ENCODE data around the gene ARGLU1. TPM values are rescaled to one million over a fixed set of nuclear protein-coding genes. Genes with fewer than 3 reads are reported as not detected.
A peak's percentile ranks its signal among the peaks of the same experiment; 100 is the strongest.
"Not testable (repeated sequence)": the region's sequence is repeated elsewhere in the genome, so short reads cannot be mapped to it uniquely, and the experiment has no call there.

The ARGLU1 gene
- total RNA-seq (177 TPM), polyA plus RNA-seq (67.3 TPM)

GRCh38 chr13:106567474-106568298 is at the start of gene ARGLU1:
TSS of gene ARGLU1 (minus strand) at chr13:106568137. CDS start at chr13:106567919, 218 bp downstream.
- peak; percentile 81 for DNase-seq (ENCODE audit: extremely low spot score)
- Histone ChIP-seq H3K27ac (ENCODE audit: low read depth) (peak within 1 kb of the TSS; percentile 95), H3K36me3 (ENCODE audit: insufficient read depth) (no peaks in the 10 kb centered on the region), H3K4me3 (ENCODE audit: low read depth, low read length) (peak within 1 kb of the TSS; percentile 92), H3K4me1 (ENCODE audit: insufficient read depth) (peaks cover 1% of the 10 kb centered on the region)
- under 1% methylated on average over 108 of the region's 108 CpGs for WGBS

DNA sequence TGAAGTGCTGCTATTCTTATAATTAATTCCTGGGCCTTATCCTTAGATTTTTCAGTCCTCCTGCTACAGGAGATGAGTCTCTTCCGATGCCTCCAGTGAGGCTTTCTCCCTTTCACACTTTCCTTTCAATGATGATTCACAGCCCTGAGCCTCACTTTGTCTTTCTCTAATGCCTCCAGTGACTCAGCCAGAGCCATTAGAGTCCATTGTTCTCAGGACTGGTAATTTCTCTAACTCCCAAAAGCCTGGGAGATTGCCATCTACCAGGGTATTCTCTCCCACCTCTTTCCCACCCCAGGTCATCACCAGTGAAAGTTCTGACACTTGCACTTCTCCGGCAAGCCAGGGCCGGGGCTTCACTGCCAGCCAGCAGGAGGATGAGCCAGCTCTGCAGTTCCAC is 49.6 kb upstream of the ARGLU1 start:
- DNase-seq (ENCODE audit: extremely low spot score): no peak
- 90% methylated on average over 3 of the region's 3 CpGs for WGBS

GRCh38 chr13:106616729-106617128 is 48.8 kb upstream of the ARGLU1 start:
- no peaks in the 10 kb centered on the region for H3K4me1 ChIP-seq (ENCODE audit: insufficient read depth)
- WGBS: 94% methylated on average over 3 of the region's 3 CpGs

More for the DNA sequence above, 49.6 kb upstream of the ARGLU1 start:
- Histone ChIP-seq H3K27ac (ENCODE audit: low read depth) (no peak overlapping the region), H3K36me3 (ENCODE audit: insufficient read depth) (no peaks in the 10 kb centered on the region), H3K4me1 (ENCODE audit: insufficient read depth) (no peaks in the 10 kb centered on the region), H3K4me3 (ENCODE audit: low read depth, low read length) (no peak overlapping the region)

DNA sequence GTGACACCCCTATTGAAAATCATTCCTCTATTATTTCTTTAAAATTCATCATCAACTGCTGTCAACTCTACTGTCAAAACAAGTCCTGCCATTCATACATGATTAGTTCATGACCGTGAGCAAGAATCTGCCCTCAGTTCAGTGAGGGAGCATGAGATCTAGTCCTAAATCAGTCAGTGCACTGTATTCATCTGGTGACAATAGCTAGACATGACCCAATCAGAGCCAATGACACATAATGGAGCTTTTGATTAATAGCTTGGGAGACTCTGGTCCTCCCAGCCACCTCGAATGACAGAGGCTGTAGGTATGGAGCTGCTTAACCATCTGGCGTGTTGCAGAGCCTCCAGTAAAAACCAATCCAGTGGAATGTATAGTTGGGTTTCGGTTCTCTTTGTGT is 46.9 kb upstream of the ARGLU1 start:
- WGBS: 94% methylated on average over 4 of the region's 4 CpGs

More at GRCh38 chr13:106616729-106617128, 48.8 kb upstream of the ARGLU1 start:
- H3K27ac ChIP-seq (ENCODE audit: low read depth): no peak overlapping the region
- DNase-seq (ENCODE audit: extremely low spot score): no peak
- no peak overlapping the region for H3K4me3 ChIP-seq (ENCODE audit: low read depth, low read length)
- H3K36me3 ChIP-seq (ENCODE audit: insufficient read depth): no peaks in the 10 kb centered on the region

DNA sequence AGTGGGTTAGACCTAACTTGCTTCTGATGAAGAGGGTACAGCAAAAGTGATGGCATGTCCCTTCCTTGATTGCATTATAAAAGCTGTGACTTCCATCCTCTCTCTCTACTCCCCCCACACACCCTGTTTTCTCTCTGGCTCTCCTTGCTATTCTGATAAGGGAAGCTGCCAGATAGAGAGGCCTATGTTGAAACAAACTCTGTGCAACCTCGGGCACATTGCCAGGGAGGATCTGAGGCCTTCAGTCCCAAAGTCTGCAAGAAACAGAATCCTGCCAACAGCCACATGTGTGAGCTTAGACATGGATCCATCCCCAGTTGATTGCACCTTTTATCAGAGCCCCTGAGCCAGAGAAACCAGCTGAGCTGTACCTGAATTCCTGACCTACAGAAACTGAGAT is 44.8 kb upstream of the ARGLU1 start:
- Histone ChIP-seq H3K27ac (ENCODE audit: low read depth) (no peak overlapping the region), H3K4me3 (ENCODE audit: low read depth, low read length) (no peak overlapping the region), H3K4me1 (ENCODE audit: insufficient read depth) (no peaks in the 10 kb centered on the region), H3K36me3 (ENCODE audit: insufficient read depth) (no peaks in the 10 kb centered on the region)
- 2% methylated on average over 1 of the region's 1 CpG for WGBS
- DNase-seq (ENCODE audit: extremely low spot score): no peak

More for the DNA sequence above, 46.9 kb upstream of the ARGLU1 start:
- no peak overlapping the region for H3K4me3 ChIP-seq (ENCODE audit: low read depth, low read length)
- no peak overlapping the region for H3K27ac ChIP-seq (ENCODE audit: low read depth)
- no peaks in the 10 kb centered on the region for H3K36me3 ChIP-seq (ENCODE audit: insufficient read depth)
- DNase-seq (ENCODE audit: extremely low spot score): no peak
- H3K4me1 ChIP-seq (ENCODE audit: insufficient read depth): no peaks in the 10 kb centered on the region

- Histone ChIP-seq H3K27ac (ENCODE audit: low read depth) (no peak overlapping the region), H3K4me3 (ENCODE audit: low read depth, low read length) (no peak overlapping the region), H3K4me1 (ENCODE audit: insufficient read depth) (no peaks in the 10 kb centered on the region), H3K36me3 (ENCODE audit: insufficient read depth) (no peaks in the 10 kb centered on the region)
- whole genome bisulfite sequencing: 91% methylated on average over 1 of the region's 1 CpG
- DNase-seq (ENCODE audit: extremely low spot score): no peak
These were observed 42.5 kb upstream of the ARGLU1 start for GRCh38 chr13:106610486-106610885.

DNA sequence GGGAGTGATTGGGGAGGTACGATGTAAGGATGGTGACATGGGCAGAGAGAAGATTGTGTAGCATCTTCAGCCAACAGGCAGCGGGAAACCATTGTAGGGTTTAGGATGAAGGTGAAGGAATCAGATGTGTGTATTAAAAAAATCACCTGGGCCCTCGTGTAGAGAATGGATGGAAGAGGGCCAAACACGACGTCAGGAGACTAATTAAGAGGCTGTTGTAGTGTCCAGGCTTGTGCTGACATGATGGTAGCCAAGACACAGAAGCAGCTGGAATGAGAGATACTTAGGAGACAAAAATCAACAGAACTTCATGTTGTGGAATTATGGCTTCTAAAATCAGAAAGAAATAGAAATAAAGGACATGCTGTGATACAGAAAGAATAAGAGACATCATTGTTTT is 41.2 kb upstream of the ARGLU1 start:
- DNase-seq (ENCODE audit: extremely low spot score): no peak
- no peaks in the 10 kb centered on the region for H3K36me3 ChIP-seq (ENCODE audit: insufficient read depth)
- no peaks in the 10 kb centered on the region for H3K4me1 ChIP-seq (ENCODE audit: insufficient read depth)
- no peak overlapping the region for H3K4me3 ChIP-seq (ENCODE audit: low read depth, low read length)
- H3K27ac ChIP-seq (ENCODE audit: low read depth): no peak overlapping the region
- WGBS: 69% methylated on average over 5 of the region's 5 CpGs

GRCh38 chr13:106603546-106603945 is 35.6 kb upstream of the ARGLU1 start:
- no peak for DNase-seq (ENCODE audit: extremely low spot score)
- Histone ChIP-seq H3K4me3 (ENCODE audit: low read depth, low read length) (no peak overlapping the region), H3K27ac (ENCODE audit: low read depth) (no peak overlapping the region), H3K36me3 (ENCODE audit: insufficient read depth) (no peaks in the 10 kb centered on the region), H3K4me1 (ENCODE audit: insufficient read depth) (no peaks in the 10 kb centered on the region)
- 55% methylated on average over 7 of the region's 7 CpGs for WGBS

DNA sequence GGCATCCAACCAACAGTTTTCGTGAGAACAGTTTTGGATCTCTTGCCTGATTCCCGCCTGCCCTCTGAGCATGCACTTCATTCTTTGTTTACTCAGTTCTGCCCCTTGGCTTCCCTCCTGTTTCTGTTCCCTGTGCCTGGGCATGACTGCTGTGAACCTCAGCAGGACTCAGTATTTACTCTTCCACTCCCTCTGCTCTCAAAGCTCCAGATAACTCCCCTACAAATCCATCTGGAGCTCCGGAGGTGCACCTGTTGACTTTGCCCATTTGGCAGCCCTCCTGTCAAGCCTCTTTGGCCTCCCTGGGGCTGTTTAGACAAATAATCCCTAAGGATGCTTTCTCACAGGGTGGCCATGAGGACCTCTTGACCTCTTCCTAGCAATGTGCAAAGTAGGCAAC is 34.2 kb upstream of the ARGLU1 start:
- no peak for DNase-seq (ENCODE audit: extremely low spot score)
- Histone ChIP-seq H3K27ac (ENCODE audit: low read depth) (no peak overlapping the region), H3K4me1 (ENCODE audit: insufficient read depth) (no peaks in the 10 kb centered on the region), H3K36me3 (ENCODE audit: insufficient read depth) (no peaks in the 10 kb centered on the region), H3K4me3 (ENCODE audit: low read depth, low read length) (no peak overlapping the region)
- WGBS: 84% methylated on average over 3 of the region's 3 CpGs

DNA sequence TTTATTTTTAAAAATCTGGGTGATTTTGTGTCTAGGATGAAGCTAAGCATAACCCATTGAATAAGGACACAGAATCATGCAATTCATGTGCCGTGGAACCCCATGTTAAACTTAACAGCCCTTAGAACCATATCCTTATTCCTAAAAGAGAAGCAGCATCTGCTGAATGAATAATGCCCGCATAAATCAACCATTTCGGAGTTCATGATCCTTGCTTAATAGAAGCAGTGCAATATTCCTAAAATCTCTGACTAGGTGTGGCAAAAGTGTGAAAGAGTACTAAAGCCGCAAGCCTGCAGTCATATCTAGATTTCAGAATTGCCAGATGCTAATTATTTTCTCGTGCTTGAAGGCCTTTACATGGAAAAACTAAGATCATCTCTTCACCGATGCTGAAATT is 33.6 kb upstream of the ARGLU1 start:
- Histone ChIP-seq H3K27ac (ENCODE audit: low read depth) (no peak overlapping the region), H3K4me3 (ENCODE audit: low read depth, low read length) (no peak overlapping the region), H3K4me1 (ENCODE audit: insufficient read depth) (no peaks in the 10 kb centered on the region), H3K36me3 (ENCODE audit: insufficient read depth) (no peaks in the 10 kb centered on the region)
- 79% methylated on average over 6 of the region's 6 CpGs for WGBS
- no peak for DNase-seq (ENCODE audit: extremely low spot score)

- H3K4me1 ChIP-seq (ENCODE audit: insufficient read depth); H3K27ac ChIP-seq (ENCODE audit: low read depth); DNase-seq (ENCODE audit: extremely low spot score); H3K4me3 ChIP-seq (ENCODE audit: low read depth, low read length); H3K36me3 ChIP-seq (ENCODE audit: insufficient read depth): not testable (repeated sequence)
- WGBS: 57% methylated on average over 2 of the region's 2 CpGs
These were observed 32.8 kb upstream of the ARGLU1 start for GRCh38 chr13:106600798-106601135.

DNA sequence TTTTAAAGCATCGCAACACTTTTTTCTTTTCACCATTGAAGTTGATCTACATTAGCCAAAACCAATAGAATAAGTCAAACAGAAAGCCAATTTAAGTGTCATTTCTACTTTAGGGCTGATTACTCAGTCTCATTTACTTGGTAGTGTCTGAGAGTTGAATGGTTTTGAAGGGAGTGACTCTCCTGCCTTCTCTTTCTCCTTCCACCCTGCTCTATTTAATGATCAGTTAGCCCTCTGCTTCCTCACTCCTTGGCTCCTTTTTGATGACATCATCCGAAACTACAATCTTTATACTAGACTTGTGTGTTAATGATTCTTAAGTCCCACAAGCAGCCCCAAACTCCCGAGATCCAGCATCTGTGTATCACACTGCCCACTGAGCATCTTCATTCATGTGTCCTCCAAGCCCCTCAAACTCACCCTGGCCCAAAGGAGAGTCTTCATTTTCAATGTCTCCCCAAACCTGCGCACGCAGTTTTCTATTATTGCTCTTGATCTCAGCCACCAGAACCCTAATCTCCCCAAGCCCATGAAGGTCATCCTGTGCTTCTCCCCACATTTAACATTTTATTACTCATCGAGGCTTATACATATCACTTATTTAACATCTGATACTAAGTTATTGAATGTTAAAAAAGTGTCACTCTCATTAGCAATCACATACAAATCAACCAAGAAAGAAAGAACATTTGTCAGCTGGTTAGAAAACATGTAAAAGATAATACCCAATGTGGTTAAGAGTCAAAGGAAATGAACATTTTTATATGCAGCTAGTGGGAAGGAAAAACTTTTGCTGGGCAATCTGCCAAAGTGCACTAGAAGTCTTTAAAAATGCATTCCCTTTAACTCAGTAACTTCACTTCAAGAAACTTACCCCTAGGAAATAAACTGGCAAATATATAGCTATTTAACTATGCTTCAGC is 32.2 kb upstream of the ARGLU1 start:
- no peak overlapping the region for H3K27ac ChIP-seq (ENCODE audit: low read depth)
- H3K4me3 ChIP-seq (ENCODE audit: low read depth, low read length): no peak overlapping the region
- peak; percentile 62 for DNase-seq (ENCODE audit: extremely low spot score)
- H3K4me1 ChIP-seq (ENCODE audit: insufficient read depth): no peaks in the 10 kb centered on the region
- H3K36me3 ChIP-seq (ENCODE audit: insufficient read depth): no peaks in the 10 kb centered on the region
- 69% methylated on average over 6 of the region's 6 CpGs for WGBS

GRCh38 chr13:106597749-106598395 is 29.9 kb upstream of the ARGLU1 start:
- no peak for DNase-seq (ENCODE audit: extremely low spot score)
- Histone ChIP-seq H3K4me1 (ENCODE audit: insufficient read depth) (no peaks in the 10 kb centered on the region), H3K27ac (ENCODE audit: low read depth) (no peak overlapping the region), H3K4me3 (ENCODE audit: low read depth, low read length) (no peak overlapping the region), H3K36me3 (ENCODE audit: insufficient read depth) (no peaks in the 10 kb centered on the region)
- 92% methylated on average over 7 of the region's 7 CpGs for WGBS
